GM18498 (cell line): ENCODE results near the gene ZNF337.
"Not testable (repeated sequence)": the region's sequence is repeated elsewhere in the genome, so short reads cannot be mapped to it uniquely, and the experiment has no call there.

Source experiments
- ATAC-seq: cut with Tn5 transposase; IDR thresholded peaks from one replicate; pipeline ENCODE4 v1.9.1; 2021; ENCODE audit warnings: mild to moderate bottlenecking, moderate library complexity; ENCODE audit not compliant: unreplicated experiment

The ZNF337 gene

DNA sequence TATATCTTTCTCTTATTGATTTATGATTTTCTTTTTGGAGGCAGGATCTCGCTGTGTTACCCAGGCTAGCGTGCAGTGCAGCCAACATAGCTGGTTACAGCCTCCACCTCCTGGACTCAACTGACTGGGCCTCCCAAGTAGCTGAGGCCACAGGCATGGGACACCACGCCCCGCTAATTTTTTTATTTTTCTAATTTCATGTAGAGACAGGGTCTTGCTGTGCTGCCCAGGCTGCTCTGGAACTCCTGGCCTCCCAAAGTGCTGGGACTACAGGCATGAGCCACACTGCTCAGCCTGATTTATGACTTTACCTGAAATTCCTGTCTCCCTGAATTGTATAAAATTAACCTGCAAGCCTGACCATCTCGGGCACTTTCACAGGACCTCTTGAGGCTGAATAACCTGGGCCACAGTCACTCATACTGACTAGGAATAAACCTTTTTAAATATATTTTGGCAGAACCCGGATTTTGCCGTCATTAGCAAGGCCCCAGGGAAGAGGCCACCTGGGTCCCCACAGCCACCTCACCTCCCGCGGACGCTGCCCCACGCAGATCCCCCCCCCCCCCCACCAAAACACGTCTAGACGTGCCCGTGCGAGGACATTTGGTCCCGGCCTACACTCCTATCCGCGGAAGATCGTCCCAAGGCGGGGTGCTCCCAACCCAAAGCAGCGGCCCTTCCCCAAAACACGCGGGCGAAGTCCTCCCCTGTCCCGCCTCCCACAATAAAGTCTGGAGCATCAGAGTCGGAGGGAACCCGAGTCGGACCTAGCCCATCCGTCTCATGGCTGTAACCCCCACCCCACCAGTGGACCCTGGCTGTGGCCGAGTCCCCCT is 902 bp downstream of the ZNF337 start:
- no peak for ATAC-seq

DNA sequence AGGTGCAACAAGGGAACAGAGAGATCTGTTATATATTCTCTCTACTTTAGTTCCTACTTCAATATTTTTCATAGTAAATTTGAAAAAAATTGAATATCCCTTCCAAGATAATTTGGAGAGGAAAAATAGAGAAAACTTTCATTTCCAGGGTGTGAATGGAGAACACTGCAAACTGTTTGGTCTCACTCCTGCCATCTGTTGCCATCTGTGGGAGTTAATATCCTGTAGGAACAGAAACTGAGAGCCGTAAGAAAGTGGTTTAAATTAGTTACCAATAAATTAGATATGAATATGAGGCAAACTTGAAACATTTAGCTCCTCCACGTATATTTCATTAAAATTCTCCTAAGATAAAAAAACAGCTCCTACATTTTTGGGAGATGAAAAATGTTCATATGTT is 4.2 kb downstream of the ZNF337 start:
- no peak for ATAC-seq

DNA sequence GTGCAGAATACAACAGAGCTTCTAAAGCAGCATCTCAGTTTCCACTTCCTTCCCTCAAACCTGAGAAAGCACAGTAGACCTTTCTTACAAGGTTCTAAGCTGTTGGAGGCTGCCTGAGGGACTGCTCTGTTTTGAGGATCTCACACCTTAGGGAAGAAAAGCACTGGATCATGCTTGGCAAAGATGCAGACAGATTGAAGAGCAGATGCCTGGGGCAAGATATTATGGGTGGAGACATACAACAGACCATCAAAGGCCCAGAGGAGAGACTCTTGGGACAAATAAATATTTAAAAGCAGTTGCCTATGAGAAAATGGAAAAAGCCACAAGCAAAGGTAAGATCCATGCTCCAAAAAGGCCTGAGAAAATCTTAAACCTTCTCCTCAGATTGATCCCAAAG is 6.2 kb downstream of the ZNF337 start:
- no peak for ATAC-seq

DNA sequence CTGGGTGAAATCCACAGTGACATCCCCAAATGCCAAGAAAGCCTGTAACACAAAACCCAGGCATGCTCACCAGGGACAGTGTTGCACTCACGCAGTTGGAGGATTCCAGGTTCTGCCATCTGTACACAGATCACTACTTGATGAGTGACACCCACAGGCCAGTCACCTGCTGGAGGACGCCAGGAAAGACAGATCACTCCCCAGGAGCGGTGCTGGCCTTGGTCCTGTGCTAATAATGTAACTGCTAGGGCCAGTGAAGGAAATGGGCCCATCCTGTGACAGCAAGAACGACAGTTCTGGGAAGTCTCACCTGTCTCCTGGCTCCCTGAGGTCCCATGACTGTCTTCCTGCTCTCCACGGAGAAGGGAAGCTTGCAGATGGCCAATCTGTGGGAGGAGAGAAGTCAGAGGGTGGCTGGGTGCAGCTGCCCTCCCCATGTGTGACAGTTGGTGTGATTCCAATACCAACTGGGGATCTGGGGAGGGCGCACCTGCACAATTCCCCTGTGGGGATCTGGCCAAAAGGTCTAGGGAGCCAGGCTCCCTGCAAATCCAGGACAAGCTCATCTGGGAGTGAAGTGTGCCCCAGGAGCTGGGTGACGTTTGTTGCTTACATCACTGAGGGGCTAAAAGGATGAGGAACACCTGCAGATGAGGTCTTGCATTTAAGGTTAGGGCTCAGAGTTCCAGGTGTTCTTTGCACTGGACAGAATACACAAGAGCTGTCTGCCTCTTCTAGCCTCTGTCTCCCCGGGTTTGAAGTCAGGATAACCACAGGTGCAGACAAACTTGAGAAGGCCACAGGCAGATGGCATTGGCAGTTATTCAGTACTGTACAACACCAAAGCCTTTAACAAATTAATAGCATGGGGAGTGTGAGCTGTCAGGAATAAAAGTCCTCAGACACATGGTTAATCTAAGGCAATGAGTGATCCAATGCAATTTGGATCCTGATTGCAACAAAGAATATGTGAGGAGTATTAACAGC is 10.3 kb downstream of the ZNF337 start:
- peak; percentile 12 for ATAC-seq

DNA sequence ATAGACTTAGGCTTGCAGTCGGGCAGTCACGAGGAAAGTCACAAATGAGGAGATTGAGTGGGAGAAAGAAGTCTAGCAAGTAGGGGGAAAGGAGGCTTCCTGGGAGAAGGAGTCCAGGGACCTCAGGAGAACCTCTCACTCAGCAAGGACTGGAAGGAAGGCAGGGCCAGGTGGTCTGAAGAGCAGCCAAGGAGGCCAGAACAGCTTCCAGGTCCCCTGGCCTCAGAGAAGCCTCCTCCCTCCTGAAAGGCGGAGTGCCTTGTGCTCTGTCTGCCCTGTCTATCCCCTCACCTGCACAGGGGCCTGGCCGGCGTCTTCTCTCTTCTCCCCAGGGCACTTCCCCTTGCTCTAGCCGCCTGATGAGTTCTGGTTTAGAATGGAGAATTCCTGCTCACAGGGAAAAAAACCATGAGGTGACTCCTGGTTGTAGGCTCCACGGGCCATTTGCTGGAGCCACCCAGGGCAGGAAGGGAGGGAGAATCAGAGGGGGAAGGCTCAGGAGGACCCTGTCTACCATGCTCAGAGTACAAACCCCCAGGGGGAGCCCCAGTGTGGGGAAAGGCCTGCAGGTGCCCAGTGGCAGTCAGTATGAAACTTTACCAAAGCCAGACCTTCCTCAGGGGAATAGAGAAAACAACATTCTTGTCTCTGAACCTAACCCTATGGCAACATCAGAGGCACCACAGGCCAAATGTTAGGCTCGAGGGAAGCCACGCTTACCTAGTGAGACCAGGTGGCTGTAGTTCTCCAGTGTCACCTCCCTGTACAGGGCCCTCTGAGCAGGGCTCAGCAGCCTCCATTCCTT is 11.2 kb downstream of the ZNF337 start:
- peak; percentile 83 for ATAC-seq

DNA sequence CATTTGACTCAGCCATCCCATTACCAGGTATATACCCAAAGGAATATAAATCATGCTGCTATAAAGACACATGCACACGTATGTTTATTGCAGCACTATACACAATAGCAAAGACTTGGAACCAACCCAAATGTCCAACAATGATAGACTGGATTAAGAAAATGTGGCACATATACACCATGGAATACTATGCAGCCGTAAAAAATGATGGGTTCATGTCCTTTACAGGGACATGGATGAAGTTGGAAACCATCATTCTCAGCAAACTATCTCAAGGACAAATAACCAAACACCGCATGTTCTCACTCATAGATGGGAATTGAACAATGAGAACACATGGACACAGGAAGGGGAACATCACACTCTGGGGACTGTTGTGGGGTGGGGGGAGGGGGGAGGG is 12.8 kb downstream of the ZNF337 start:
- not testable (repeated sequence) for ATAC-seq

DNA sequence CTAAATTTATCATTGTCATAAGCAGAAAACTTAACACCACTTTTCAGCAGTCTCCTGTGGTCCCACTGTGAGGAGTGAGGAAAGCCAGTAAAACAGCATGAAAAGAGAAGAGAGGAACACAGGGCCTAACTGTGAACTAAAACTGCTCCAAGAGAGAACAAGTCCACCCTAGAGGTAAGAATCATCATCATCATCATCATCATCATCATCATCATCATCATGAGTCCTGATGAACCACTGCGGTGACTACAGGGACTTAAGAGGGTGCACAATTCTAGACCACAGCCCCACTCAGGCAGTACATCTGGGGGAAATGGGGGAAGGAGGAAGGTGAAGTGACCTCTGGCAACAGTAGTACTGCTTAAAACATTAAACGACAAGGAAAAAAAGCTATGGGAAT is 13.6 kb downstream of the ZNF337 start:
- no peak for ATAC-seq

DNA sequence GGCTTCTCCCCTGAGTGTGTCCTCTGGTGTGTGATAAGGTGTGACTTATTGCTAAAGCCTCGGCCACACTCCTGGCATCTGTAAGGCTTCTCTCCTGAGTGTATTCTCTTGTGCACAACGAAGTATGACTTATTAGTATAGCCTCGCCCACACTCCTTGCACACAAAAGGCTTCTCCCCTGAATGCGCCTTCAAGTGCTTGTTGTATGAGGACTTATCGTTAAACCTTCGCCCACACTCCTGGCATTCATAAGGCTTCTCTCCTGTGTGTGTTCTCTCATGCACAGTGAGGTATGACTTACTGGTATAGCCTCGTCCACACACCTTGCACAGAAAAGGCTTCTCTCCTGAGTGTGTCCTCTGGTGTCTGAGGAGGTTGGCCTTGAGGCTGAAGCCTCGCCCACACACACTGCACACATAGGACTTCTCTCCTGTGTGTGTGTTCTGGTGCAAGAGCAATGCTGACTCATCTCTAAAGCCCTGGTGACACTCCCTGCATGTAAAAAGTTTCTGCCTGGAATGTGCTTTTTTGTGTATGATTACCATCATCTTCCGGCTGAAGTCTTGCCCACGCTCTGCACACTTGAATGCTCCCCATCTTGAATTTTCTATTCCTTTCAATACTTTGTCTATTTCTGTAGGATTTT is 20.4 kb downstream of the ZNF337 start:
- no peak for ATAC-seq

DNA sequence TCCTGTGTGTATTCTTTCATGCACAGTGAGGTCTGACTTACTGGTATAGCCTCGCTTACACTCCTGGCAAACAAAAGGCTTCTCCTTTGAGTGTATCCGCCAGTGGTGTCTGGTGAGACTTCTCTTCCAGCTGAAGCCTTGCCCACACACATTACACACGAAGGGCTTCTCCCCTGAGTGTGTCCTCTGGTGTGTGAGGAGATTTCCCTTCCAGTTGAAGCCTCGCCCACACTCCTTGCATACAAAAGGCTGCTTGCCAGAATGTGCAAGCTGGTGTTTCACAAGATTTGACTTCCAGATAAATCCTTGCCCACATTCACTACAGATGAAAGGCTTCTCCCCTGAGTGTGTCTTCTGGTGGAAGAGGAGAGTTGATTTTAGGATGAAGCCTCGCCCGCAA is 21.5 kb downstream of the ZNF337 start:
- no peak for ATAC-seq

DNA sequence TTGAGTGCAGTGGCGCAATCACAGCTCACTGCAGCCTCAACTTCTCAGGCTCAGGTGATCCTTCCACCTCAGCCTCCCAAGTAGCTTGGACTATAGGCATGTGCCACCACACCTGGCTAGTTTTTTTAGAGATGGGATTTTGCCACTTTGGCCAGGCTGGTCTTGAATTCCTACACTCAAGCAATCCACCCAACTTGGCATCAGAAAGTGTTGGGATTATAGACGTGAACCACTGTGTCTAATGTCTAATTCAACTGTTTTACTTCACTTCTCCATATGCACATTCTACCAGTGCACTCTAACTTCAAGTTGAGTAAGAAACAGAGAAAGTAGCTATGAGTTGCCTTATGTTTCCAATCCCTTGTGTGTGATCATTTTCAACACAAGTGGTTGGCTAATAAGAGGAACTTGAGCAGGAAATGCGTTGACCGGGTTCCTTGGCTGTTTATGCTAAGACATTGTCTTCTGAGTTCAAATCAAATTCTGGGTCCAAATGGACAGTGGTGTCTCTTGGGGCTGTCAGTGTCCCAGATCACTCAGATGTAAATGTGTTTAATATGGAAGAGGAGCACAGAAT is 23.9 kb downstream of the ZNF337 start:
- ATAC-seq = no peak

DNA sequence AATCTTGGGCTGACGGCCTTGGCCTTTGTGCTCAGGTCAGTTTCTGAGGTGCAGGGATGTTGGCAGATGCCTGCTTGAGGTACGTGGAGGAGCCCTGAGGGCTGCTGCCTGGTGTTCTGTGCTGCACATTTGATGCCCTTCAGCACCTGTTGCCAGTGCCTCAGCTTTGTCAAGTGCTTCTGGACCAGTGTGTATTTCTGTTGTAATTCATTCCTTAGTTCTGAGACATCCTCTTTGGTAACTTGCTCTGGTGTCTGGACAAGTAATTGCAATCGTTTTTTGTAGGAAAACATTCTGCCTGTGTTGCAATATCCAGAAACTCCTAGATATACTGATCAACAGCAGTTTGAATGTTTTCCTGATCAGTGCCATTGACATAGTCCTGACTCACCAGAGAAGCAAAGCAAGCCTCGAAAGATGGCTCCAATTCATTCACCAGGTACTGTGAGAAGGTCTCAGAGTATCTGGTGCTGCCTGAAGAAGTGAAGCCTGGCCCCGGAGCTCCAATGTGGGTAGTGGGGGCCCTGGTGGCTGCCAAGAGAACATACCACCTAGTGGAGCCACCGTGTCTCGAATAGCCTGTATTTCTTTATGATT is 26.7 kb downstream of the ZNF337 start:
- ATAC-seq = no peak

DNA sequence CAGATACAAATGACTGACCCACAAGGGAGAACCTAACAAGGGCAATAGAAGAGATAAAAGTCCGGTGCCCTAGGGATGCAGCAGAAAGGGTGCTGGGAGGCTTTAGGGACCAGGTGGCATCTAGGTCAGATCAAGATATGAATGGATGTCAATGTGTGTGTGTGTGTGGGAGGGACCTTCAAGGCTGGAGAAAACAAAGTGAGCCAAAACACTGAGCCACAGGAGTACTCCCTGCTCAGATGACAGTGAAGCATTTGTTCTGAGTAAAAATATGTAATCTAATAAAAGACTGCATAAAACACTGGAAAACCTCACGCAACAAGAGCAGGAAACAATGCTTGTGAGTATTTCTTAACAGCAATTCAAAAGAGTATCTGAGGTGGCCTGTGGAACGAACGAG is 28.2 kb downstream of the ZNF337 start:
- no peak for ATAC-seq

DNA sequence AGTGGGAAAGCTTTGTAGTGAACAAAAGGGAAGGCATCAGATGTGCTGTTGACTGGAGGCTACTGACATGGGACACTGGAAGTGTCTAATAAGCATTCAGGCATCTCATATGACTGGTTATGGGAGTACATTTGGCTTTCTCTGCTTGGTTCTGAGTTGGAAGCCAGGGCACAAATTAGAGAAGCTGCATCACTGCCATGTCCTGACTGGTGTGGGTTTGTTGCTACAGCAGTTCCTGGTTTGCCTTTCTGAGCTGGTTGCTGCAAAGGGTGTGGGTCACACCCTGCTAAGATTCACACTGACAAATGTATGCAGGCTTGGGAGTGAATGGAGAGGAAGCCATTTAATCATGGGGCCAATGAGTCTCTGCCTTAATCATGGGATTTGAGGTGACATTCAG is 36.7 kb downstream of the ZNF337 start:
- no peak for ATAC-seq

DNA sequence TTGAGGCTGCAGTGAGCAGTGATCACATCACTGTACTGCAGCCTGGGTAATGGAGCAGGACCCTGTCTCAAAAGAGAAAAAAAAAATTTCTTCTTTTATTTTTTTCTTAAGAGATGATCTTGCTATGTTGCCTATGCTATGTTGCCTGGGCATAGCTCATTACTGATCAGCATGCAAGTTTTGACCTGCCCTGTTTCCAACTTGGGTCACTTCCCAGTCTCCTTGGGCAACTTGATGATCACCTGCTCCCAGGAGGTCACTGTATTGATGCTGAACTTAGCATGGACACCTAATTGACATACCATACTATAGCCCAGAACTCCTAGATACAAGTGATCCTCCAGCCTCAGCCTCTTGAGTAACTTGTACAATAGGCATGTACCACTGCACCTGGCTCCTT is 42.2 kb downstream of the ZNF337 start:
- ATAC-seq = no peak

DNA sequence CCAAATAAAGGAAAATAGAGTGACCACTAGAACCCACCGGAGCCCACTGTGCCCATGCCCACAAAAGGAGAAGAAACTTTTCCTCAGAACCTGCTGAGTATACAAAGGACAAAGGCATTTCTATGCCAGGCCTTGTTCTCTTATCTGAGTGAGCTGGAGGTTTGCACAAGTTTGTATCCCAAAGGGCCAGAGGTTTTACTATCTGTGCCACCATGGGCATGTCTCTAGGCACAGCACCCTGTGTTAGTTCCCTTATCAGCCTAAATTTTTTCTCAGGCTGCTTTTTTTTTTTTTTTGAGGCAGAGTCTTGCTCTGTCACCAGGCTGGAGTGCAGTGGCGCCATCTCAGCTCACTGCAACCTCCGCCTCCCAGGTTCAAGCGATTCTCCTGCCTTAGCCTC is 43.8 kb downstream of the ZNF337 start:
- ATAC-seq = not testable (repeated sequence)

DNA sequence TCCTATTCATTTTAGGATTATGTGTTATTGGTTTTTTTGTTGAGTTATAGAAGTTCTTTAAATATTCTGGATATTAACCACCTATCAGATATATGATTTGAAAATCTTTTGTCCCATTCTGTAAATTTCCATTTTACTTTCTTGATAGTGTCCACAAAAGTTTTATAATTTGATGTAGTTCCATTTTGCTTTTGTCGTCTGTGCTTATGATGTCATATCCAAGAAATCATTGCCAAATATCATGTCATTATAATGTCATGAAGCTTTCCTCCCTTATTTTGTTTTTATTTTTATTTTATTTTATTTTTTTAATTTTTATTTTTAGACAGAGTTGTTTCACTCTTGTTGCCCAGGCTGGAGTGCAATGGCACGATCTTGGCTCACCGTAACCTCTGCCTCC is 51.8 kb downstream of the ZNF337 start:
- no peak for ATAC-seq

DNA sequence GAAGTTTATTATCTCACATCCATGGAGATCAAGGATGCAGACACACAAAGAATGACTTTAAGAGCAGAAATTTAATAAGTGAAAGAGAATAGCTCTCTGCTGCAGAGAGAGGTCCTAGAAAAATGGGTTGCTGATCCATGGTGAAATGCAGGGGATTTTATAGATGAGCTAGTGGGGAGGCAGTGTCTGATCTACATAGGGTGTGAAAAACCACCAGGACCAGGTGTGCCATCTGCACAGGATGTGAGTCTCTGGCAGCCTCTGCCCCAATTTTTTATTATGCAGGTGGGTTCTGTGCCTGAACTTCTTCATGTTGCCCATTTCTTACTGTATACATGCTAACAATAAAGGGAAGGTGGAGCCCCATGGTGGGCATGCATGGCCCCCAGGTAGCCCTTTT is 52.9 kb downstream of the ZNF337 start:
- peak; percentile 47 for ATAC-seq

DNA sequence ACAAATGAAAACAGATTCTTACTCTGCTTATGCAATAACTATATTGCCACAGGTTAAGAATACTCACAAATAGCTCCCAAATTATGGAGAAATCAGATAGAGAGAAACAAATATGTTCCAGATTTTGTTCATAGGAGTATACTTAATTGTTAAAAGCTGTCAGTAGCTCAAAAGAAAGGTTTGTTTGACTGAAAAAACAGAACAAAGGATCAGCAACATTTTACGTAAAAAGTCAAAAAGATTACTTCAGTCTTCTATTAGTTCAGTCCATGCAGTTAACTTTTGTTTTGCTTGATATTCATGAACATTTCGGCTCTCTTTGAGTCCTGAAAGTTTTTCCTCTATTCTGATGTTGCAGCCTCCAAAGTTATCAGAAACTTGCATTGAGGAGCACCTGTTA is 59.4 kb downstream of the ZNF337 start:
- no peak for ATAC-seq

DNA sequence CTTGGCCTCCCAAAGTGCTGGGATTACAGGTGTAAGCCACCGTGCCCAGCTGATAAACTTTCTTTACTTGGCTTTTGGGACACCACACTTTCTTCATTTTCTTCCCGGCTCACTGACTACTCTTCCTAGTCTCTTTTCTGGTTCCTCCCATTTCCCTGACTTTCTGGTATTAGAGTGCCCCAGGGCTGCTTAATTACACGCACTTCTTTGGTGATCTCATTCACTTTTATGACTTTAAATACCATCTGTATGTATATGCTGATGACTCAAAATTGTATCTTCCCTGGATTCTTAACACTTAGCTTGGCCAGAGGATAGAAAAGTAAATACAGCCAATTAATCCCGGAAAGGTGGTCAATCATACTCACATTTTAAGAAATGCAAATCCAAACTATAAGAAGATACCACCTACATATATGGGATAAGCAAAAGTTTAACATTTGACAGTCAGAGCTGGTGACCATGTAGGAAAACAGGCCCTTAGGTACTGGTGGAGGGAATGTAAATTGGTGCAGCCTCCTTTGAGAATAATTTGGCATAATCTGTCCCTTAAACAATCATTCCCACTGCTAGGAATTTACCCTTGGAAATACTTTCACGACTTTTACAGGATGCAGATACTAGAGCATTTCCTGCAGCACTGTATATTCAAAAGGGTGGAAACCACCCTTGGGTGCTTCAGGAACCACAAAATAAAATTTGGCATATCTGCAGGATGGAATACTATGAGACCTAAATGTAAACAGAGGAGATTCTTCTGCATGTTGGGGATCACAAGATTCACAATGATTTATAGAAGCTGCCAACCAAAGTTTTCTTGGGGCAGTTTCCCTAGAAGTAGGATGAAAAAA is 63.5 kb downstream of the ZNF337 start:
- ATAC-seq = no peak
